Activated naive CD4-positive, alpha-beta T cell treated with anti-CD3 and anti-CD28 coated beads, Interleukin-2, amount 10 ng/mL, durations not matched to agents 7 days and 5 days (primary cell): Measurements from ENCODE around the gene PTDSS2.
"Not testable (repeated sequence)": the region's sequence is repeated elsewhere in the genome, so short reads cannot be mapped to it uniquely, and the experiment has no call there.

Source experiments
- CTCF ChIA-PET: fragments of 350-600 bp; sonication (Branson Sonifier 250); formaldehyde crosslinking; loops from one replicate; lab custom pipeline; 2021; ENCODE audit warnings: antibody characterized with exemption; lab: Charles Lee
- DNase-seq: peaks from one replicate; pipeline ENCODE4 v3.0.0-alpha.2; 2020
- H3K27ac Mint-ChIP-seq: one replicate; pipeline ENCODE4 v1.8.0; 2021; ENCODE audit warnings: mild to moderate bottlenecking, moderate library complexity, mixed read lengths
- H3K27me3 Mint-ChIP-seq: one replicate; pipeline ENCODE4 v1.8.0; 2021; ENCODE audit warnings: mild to moderate bottlenecking, mixed read lengths
- H3K36me3 Mint-ChIP-seq: one replicate; pipeline ENCODE4 v1.8.0; 2021; ENCODE audit warnings: mixed read lengths
- H3K4me1 Mint-ChIP-seq: one replicate; pipeline ENCODE4 v1.8.0; 2021; ENCODE audit warnings: mixed read lengths
- H3K4me3 Mint-ChIP-seq: one replicate; pipeline ENCODE4 v1.8.0; 2021; ENCODE audit warnings: mild to moderate bottlenecking, moderate library complexity, mixed read lengths
- H3K9me3 Mint-ChIP-seq: one replicate; pipeline ENCODE4 v1.8.0; 2021; ENCODE audit warnings: mixed read lengths

PTDSS2 gene

GRCh38 chr11:455566-456147 lies 5.6 kb downstream of the PTDSS2 start:
- Mint-ChIP-seq H3K27ac (no peak overlapping the region), H3K4me3 (no peak overlapping the region), H3K27me3 (no peaks in the 10 kb centered on the region), H3K4me1 (peaks cover 39% of the 10 kb centered on the region), H3K36me3 (peaks cover 14% of the 10 kb centered on the region), H3K9me3 (no peaks in the 10 kb centered on the region)
- DNase-seq: no peak
- CTCF ChIA-PET: interaction anchor here (1.5 kb wide), 1 partner anchor 205 kb away, joined by 6 read pairs; no protein-coding TSS in a partner anchor

GRCh38 chr11:456533-456932 lies 6.5 kb downstream of the PTDSS2 start:
- peak; percentile 61 for DNase-seq
- H3K27me3 Mint-ChIP-seq: no peaks in the 10 kb centered on the region
- peak overlapping the region; percentile 61 for H3K27ac Mint-ChIP-seq
- H3K4me3 Mint-ChIP-seq: peak overlapping the region; percentile 35
- H3K4me1 Mint-ChIP-seq: peaks cover 31% of the 10 kb centered on the region
- CTCF ChIA-PET: interaction anchor here (1.2 to 1.5 kb wide), 2 partner anchors 8 to 206 kb away, joined by 6 read pairs; no protein-coding TSS in a partner anchor
- no peaks in the 10 kb centered on the region for H3K9me3 Mint-ChIP-seq
- H3K36me3 Mint-ChIP-seq: peaks cover 11% of the 10 kb centered on the region

- CTCF ChIA-PET: interaction anchor here (1.2 to 1.5 kb wide), 2 partner anchors 9 to 206 kb away, joined by 6 read pairs; no protein-coding TSS in a partner anchor
- H3K4me3 Mint-ChIP-seq: peak overlapping the region; percentile 35
- peak; percentile 35 for DNase-seq
- peak overlapping the region; percentile 61 for H3K27ac Mint-ChIP-seq
- H3K4me1 Mint-ChIP-seq: peaks cover 29% of the 10 kb centered on the region
- H3K36me3 Mint-ChIP-seq: peaks cover 11% of the 10 kb centered on the region
- no peaks in the 10 kb centered on the region for H3K9me3 Mint-ChIP-seq
- H3K27me3 Mint-ChIP-seq: no peaks in the 10 kb centered on the region
Observed at GRCh38 chr11:457111-457760, 7.2 kb downstream of the PTDSS2 start.

- Mint-ChIP-seq H3K36me3 (peaks cover 11% of the 10 kb centered on the region), H3K4me1 (peaks cover 28% of the 10 kb centered on the region)
- CTCF ChIA-PET: no interaction called here
Observed at GRCh38 chr11:459511-460220, 9.6 kb downstream of the PTDSS2 start.

GRCh38 chr11:460331-461199 lies 10.5 kb downstream of the PTDSS2 start:
- CTCF ChIA-PET: no interaction called here
- no peaks in the 10 kb centered on the region for H3K27me3 Mint-ChIP-seq
- H3K9me3 Mint-ChIP-seq: no peaks in the 10 kb centered on the region
- H3K27ac Mint-ChIP-seq: no peak overlapping the region
- peaks cover 24% of the 10 kb centered on the region for H3K4me1 Mint-ChIP-seq
- no peak for DNase-seq
- no peak overlapping the region for H3K4me3 Mint-ChIP-seq
- H3K36me3 Mint-ChIP-seq: peaks cover 8% of the 10 kb centered on the region

More at GRCh38 chr11:459511-460220, 9.6 kb downstream of the PTDSS2 start:
- Mint-ChIP-seq H3K27ac (no peak overlapping the region), H3K4me3 (no peak overlapping the region), H3K9me3 (no peaks in the 10 kb centered on the region), H3K27me3 (no peaks in the 10 kb centered on the region)
- DNase-seq: no peak

- H3K4me1 Mint-ChIP-seq: peaks cover 14% of the 10 kb centered on the region
- peaks cover 4% of the 10 kb centered on the region for H3K36me3 Mint-ChIP-seq
Observed at GRCh38 chr11:461626-462025, 11.5 kb downstream of the PTDSS2 start.

GRCh38 chr11:462107-462890 lies 12.2 kb downstream of the PTDSS2 start:
- peaks cover 7% of the 10 kb centered on the region for H3K4me1 Mint-ChIP-seq
- CTCF ChIA-PET: no interaction called here
- peaks cover 1% of the 10 kb centered on the region for H3K36me3 Mint-ChIP-seq
- DNase-seq: no peak
- H3K4me3 Mint-ChIP-seq: no peak overlapping the region
- H3K27me3 Mint-ChIP-seq: no peaks in the 10 kb centered on the region
- H3K27ac Mint-ChIP-seq: no peak overlapping the region
- no peaks in the 10 kb centered on the region for H3K9me3 Mint-ChIP-seq

More at GRCh38 chr11:461626-462025, 11.5 kb downstream of the PTDSS2 start:
- CTCF ChIA-PET: no interaction called here
- H3K27ac Mint-ChIP-seq: no peak overlapping the region
- no peak overlapping the region for H3K4me3 Mint-ChIP-seq
- DNase-seq: no peak
- no peaks in the 10 kb centered on the region for H3K27me3 Mint-ChIP-seq
- H3K9me3 Mint-ChIP-seq: no peaks in the 10 kb centered on the region

- H3K4me1 Mint-ChIP-seq: no peaks in the 10 kb centered on the region
- CTCF ChIA-PET: no interaction called here
- H3K27ac Mint-ChIP-seq: no peak overlapping the region
- no peaks in the 10 kb centered on the region for H3K9me3 Mint-ChIP-seq
- H3K4me3 Mint-ChIP-seq: no peak overlapping the region
- DNase-seq: no peak
- H3K36me3 Mint-ChIP-seq: peaks cover 1% of the 10 kb centered on the region
- H3K27me3 Mint-ChIP-seq: no peaks in the 10 kb centered on the region
Observed at GRCh38 chr11:464316-464715, 14.2 kb downstream of the PTDSS2 start.

GRCh38 chr11:465896-466530 lies 15.9 kb downstream of the PTDSS2 start:
- CTCF ChIA-PET: no interaction called here
- Mint-ChIP-seq H3K4me1 (no peaks in the 10 kb centered on the region), H3K9me3 (no peaks in the 10 kb centered on the region), H3K27ac (no peak overlapping the region), H3K4me3 (no peak overlapping the region), H3K27me3 (no peaks in the 10 kb centered on the region), H3K36me3 (peaks cover 1% of the 10 kb centered on the region)
- DNase-seq: no peak

GRCh38 chr11:468036-468435 lies 18.0 kb downstream of the PTDSS2 start:
- H3K4me1 Mint-ChIP-seq: no peaks in the 10 kb centered on the region
- peaks cover 1% of the 10 kb centered on the region for H3K36me3 Mint-ChIP-seq
- CTCF ChIA-PET: no interaction called here
- H3K9me3 Mint-ChIP-seq: no peaks in the 10 kb centered on the region
- no peak for DNase-seq
- H3K27ac Mint-ChIP-seq: no peak overlapping the region
- no peaks in the 10 kb centered on the region for H3K27me3 Mint-ChIP-seq
- H3K4me3 Mint-ChIP-seq: no peak overlapping the region

- Mint-ChIP-seq H3K4me3 (no peak overlapping the region), H3K4me1 (no peaks in the 10 kb centered on the region), H3K27ac (no peak overlapping the region), H3K36me3 (peaks cover 1% of the 10 kb centered on the region), H3K27me3 (no peaks in the 10 kb centered on the region), H3K9me3 (no peaks in the 10 kb centered on the region)
- CTCF ChIA-PET: no interaction called here
- no peak for DNase-seq
Observed at GRCh38 chr11:468493-468892, 18.4 kb downstream of the PTDSS2 start.

GRCh38 chr11:469026-469683 lies 19.1 kb downstream of the PTDSS2 start:
- not testable (repeated sequence) for H3K9me3 Mint-ChIP-seq, H3K4me3 Mint-ChIP-seq, DNase-seq, H3K27me3 Mint-ChIP-seq, H3K4me1 Mint-ChIP-seq, H3K27ac Mint-ChIP-seq, H3K36me3 Mint-ChIP-seq
- CTCF ChIA-PET: interaction anchor here (1.0 kb wide), 1 partner anchor 21 kb away, joined by 3 read pairs; no protein-coding TSS in a partner anchor
